HG03469 (cell line): ENCODE results near the gene CABYR.
"Not testable (repeated sequence)": the region's sequence is repeated elsewhere in the genome, so short reads cannot be mapped to it uniquely, and the experiment has no call there.

Experiments used
- ATAC-seq: cut with Tn5 transposase; IDR thresholded peaks from one replicate; pipeline ENCODE4 v1.9.1; 2021; ENCODE audit warnings: mild to moderate bottlenecking, moderate library complexity, moderate number of reproducible peaks; ENCODE audit not compliant: unreplicated experiment

The CABYR gene

GRCh38 chr18:24127735-24128134 is 11.1 kb upstream of the CABYR start:
- no peak for ATAC-seq

- no peak for ATAC-seq
Observed at GRCh38 chr18:24128700-24129099, 10.2 kb upstream of the CABYR start.

DNA sequence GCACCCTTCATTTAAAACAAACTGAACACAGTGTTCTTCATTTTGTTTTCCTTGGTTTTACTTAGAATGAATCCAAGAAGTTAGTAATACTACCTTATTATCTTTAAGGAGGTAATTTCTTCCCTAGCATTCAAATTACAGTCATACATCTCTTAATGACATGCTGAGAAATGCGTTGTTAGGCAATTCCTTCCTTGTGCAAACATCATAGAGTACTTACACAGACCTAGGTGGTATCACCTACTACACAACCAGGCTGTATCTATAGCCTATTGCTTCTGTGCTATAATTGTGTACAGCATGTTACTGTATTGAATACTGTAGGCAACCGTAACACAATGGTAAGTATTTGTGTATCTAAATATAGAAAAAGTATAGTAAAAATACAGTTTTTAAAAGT is 8.4 kb upstream of the CABYR start:
- no peak for ATAC-seq

GRCh38 chr18:24136967-24137373 is 1.9 kb upstream of the CABYR start:
- ATAC-seq = no peak

GRCh38 chr18:24138409-24138788 is 463 bp upstream of the CABYR start:
- ATAC-seq = no peak

DNA sequence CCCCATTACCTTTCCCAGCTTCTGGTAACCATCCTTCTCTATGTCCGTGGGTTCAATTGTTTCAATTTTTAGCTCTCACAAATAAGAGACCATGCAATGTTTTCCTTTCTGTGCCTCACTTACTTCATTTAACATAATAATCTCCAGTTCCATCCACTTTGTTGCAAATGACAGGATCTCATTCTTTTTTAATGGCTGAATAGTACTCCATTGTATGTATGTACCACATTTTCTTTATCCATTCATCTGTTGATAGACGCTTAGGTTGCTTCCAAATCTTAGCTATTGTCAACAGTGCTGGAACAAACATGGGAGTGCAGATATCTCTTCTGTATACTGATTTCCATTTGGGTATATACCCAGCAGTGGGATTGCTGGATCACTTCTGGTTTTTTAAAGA is 1.8 kb downstream of the CABYR start:
- no peak for ATAC-seq

GRCh38 chr18:24142376-24142775 is 3.5 kb downstream of the CABYR start:
- no peak for ATAC-seq

DNA sequence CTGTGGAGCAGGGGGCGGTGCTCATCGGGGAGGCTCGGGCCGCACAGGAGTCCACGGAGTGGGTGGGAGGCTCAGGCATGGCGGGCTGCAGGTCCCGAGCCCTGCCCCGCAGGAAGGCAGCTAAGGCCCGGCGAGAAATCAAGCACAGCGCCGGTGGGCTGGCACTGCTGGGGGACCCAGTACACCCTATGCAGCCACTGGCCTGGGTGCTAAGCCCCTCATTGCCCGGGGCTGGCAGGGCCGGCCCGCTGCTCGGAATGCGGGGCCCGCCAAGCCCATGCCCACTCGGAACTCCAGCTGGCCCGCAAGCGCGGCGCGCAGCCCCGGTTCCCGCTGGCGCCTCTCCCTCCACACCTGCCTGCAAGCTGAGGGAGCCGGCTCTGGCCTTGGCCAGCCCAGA is 10.7 kb downstream of the CABYR start:
- not testable (repeated sequence) for ATAC-seq

DNA sequence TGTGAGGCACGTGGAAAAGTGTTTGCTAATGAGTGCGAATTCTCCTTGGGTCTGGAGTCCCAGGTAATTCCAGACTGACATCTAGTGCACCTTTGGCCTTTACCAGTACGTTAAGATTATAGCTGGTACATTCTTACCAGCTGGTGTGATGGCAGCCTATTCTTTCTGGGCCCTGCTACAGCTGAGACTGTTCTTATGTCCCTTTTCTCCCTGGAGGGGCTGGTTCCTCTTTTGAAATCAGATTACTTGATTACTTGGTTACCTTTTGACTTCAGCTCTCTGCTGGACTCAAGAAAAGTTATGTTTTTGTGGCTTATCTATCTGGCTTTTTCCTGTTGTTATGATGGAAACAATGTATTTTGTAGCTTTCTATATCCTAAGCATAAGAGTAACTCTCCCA is 14.5 kb downstream of the CABYR start:
- ATAC-seq = no peak

DNA sequence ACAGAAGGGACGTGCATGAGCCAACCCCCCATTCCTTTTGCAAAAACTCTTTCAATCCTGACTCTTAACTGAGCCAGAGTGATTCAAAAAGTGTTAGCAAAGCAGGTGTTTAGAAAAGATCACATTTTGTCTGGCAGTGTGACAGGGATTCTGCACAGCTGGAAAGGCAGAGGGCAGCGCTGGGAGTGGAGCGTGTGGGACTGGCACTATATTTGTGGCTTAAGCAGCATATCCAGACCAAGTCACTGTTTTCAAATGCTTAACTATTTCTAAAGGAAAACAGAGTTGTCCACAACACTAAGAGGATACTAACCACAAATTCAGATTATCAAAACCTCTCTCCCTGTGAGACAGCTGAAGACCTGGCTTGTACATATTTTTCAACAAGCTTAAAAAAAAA is 19.0 kb downstream of the CABYR start:
- no peak for ATAC-seq

GRCh38 chr18:24160086-24160485 is 21.2 kb downstream of the CABYR start:
- ATAC-seq = no peak

GRCh38 chr18:24161304-24161703 is 22.4 kb downstream of the CABYR start:
- no peak for ATAC-seq

GRCh38 chr18:24168496-24168895 is 29.6 kb downstream of the CABYR start:
- no peak for ATAC-seq

GRCh38 chr18:24170360-24170759 is 31.5 kb downstream of the CABYR start:
- ATAC-seq = no peak

DNA sequence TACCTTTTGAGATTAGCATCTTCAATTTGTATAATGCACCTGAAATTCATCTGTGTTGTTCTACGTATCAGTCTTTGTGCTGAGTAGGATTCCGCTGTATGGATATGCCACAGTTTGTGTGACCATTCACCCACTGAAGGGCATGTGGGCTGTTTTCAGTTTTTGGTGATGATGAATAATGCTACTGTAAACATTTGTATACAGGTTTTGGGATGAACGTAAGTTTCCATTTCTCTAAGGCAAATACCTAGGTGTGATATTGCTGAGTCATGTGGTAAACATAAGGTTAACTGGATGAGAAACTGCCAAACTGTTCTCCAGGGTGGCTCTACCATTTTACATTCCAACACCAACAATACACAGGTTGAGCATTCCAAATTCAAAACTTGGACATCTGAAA is 35.1 kb downstream of the CABYR start:
- no peak for ATAC-seq

DNA sequence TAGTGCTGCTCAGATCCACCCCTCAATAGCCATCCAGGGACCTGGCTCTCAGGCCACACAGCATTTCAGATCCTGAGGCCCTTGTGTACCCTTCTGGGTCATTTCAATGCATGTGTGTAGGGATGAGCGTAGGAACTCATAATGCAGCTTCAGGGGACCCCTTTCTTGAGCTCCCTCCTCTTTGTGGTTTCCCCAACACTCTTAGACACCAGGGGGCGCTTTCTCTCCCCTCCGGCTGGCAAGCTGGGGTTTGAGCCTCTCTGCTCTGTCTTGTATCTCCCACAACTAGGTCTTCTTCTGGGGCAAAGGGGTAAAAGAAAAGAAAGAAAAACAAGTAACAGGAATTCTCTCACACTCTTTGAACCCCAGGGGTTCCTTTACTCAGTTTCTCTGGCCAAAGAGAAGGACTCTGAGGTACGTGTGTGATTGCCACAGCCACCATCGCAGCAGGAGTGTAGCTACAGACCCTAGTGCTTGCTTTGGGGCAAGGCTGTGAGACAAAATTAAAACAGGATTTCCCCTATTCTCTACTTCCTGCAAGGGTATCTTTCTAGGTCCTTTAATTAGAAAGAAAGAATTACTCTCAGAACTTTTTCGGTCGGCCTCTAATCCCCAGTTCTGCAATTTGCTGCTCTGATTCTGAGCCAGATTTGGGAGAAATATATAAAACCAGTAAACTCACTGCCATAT is 38.0 kb downstream of the CABYR start:
- peak; percentile 80 for ATAC-seq

DNA sequence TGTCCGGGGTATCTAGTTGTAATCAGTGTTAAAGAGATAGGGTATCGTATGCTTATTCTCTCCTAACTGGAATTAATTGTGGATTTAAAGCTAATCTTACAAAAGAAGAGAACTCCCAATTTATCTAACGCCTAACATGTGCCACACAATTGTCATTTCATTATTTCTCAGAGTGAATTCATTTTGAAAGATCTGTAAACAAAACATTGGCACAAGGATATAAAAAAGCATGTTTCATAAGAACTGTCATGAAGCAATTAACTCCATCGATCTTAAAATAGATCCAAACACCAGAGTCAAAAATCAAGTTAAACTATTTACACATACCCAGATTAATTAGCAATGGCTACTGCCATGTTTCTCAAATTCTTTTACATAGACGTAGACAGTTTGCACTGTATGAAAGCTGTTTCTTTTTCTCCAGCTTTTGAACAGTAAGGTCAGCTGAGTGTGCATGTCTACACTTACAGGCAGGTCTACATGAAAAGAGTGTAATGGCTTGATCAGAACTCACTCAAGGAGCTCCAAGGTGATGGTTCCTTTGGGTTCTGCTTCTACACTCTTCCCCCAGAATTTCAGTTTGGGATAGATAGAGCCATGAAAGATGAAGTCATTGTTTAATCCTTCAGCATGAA is 38.8 kb downstream of the CABYR start:
- no peak for ATAC-seq

DNA sequence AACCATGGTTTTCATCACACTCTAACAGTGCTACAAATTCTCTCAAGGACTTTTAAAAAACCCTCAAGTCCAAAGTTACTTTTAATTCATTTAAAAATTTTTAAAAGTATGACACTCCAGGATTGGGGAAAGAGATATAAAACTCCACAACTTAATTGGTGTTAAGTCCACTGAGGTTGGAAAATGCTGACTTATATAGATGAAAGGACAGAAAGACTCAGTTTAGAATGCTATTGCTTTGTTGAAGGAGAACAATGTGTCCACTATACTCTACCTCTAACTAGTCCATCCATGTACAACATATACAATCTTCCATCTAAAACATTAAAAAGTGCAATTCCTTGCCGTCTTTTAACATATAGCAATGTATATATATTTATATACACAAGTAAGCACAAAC is 41.2 kb downstream of the CABYR start:
- ATAC-seq = no peak

DNA sequence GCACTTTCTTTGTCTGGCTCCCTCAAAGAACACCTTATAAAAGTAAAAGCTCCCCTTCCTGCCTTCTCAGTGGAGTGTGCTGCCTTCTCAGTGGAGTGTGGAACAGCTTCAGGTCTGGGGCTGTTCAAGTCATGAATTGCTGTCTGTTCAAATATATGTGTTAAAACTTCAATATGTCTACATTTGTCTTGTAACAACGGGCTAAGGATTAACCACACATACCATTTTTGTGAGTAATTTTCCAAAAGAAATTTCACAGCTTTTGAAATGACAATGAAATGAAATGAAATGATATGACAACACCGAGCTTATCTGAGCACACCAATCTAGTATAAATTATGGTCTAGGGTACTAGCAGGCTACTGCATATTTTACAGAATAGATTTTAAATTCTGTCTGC is 42.9 kb downstream of the CABYR start:
- ATAC-seq = no peak

- no peak for ATAC-seq
Observed at GRCh38 chr18:24185805-24186204, 46.9 kb downstream of the CABYR start.

GRCh38 chr18:24187049-24187448 is 48.2 kb downstream of the CABYR start:
- peak; percentile 41 for ATAC-seq

GRCh38 chr18:24187689-24188088 is 48.8 kb downstream of the CABYR start:
- no peak for ATAC-seq

GRCh38 chr18:24188120-24188519 is 49.3 kb downstream of the CABYR start:
- no peak for ATAC-seq
